Mesothelial cell of epicardium (in vitro differentiated cells): ENCODE measurements around the gene DAB2IP. TPM values are rescaled to one million over a fixed set of nuclear protein-coding genes. Genes with fewer than 3 reads are reported as not detected.

Experiments
- DNase-seq, 2 experiments: peaks; one replicate each; pipeline ENCODE4 v3.0.0; 2021; ENCODE audit warnings: low spot score in 2 of 2; ENCODE audit not compliant: unreplicated experiment in 2 of 2
- H3K27ac Mint-ChIP-seq: 2 replicates; pipeline ENCODE4 v1.8.0; 2021; ENCODE audit warnings: mixed read lengths
- H3K27me3 Mint-ChIP-seq: 2 replicates; pipeline ENCODE4 v1.8.0; 2021; ENCODE audit warnings: low read depth, mixed read lengths
- H3K36me3 Mint-ChIP-seq: 2 replicates; pipeline ENCODE4 v1.8.0; 2021; ENCODE audit warnings: mixed read lengths
- H3K4me1 Mint-ChIP-seq: 2 replicates; pipeline ENCODE4 v1.8.0; 2021; ENCODE audit warnings: mixed read lengths
- H3K4me3 Mint-ChIP-seq: 2 replicates; pipeline ENCODE4 v1.8.0; 2021; ENCODE audit warnings: mild to moderate bottlenecking, moderate library complexity, mixed read lengths
- H3K9me3 Mint-ChIP-seq: 2 replicates; pipeline ENCODE4 v1.8.0; 2021; ENCODE audit warnings: mixed read lengths
- total RNA-seq: library from RNA; stranded (reverse); gene quantifications from 3 replicates; pipeline ENCODE4 v1.2.1, GENCODE V29; 2021
- TF ChIP-seq, protein P1 (sequence below): fragments of 200-600 bp; sonication (generic); IDR thresholded peaks from one replicate; pipeline ENCODE4 v1.5.0; 2021; ENCODE audit warnings: antibody characterized with exemption; ENCODE audit not compliant: unreplicated experiment

DAB2IP gene
- total RNA-seq, 1 donor from 2014 or later = 75.7 TPM

GRCh38 chr9:121751686-121752445 is 100.4 kb downstream of the DAB2IP start:
- TF ChIP-seq, protein P1, sequence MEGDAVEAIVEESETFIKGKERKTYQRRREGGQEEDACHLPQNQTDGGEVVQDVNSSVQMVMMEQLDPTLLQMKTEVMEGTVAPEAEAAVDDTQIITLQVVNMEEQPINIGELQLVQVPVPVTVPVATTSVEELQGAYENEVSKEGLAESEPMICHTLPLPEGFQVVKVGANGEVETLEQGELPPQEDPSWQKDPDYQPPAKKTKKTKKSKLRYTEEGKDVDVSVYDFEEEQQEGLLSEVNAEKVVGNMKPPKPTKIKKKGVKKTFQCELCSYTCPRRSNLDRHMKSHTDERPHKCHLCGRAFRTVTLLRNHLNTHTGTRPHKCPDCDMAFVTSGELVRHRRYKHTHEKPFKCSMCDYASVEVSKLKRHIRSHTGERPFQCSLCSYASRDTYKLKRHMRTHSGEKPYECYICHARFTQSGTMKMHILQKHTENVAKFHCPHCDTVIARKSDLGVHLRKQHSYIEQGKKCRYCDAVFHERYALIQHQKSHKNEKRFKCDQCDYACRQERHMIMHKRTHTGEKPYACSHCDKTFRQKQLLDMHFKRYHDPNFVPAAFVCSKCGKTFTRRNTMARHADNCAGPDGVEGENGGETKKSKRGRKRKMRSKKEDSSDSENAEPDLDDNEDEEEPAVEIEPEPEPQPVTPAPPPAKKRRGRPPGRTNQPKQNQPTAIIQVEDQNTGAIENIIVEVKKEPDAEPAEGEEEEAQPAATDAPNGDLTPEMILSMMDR = no peak
- Mint-ChIP-seq H3K27me3 (no peaks in the 10 kb centered on the region), H3K4me1 (peaks cover 4% of the 10 kb centered on the region), H3K27ac (no peak overlapping the region), H3K9me3 (no peaks in the 10 kb centered on the region), H3K36me3 (no peaks in the 10 kb centered on the region), H3K4me3 (no peak overlapping the region)
- DNase-seq = no peak

DNA sequence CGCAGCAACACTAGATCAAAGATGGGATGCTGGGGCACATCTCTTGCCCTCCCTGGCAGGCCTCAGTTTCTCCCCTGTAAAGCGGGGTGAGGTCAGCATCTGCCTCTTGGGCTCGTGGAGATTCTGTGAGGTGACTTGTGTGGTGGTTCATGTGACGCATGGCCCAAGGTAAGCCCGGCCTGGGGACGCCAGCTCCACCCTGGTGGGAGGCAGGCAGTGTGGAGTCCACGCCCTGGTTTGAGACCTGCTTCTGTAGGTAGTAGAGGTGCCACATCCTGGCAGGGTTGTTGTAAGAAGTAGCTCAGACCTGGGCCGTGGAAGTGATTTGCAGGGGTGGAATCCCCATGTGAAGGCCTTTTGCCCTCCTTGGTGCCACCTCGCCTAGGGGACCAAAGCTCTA is 101.5 kb downstream of the DAB2IP start:
- H3K27me3 Mint-ChIP-seq = no peaks in the 10 kb centered on the region
- TF ChIP-seq, protein P1 = no peak
- DNase-seq = no peak
- no peaks in the 10 kb centered on the region for H3K9me3 Mint-ChIP-seq
- no peak overlapping the region for H3K4me3 Mint-ChIP-seq
- no peaks in the 10 kb centered on the region for H3K36me3 Mint-ChIP-seq
- H3K27ac Mint-ChIP-seq = no peak overlapping the region
- H3K4me1 Mint-ChIP-seq = peaks cover 4% of the 10 kb centered on the region

GRCh38 chr9:121753802-121754654 is 102.6 kb downstream of the DAB2IP start:
- TF ChIP-seq, protein P1 = no peak
- Mint-ChIP-seq H3K36me3 (no peaks in the 10 kb centered on the region), H3K4me1 (peaks cover 4% of the 10 kb centered on the region), H3K27me3 (no peaks in the 10 kb centered on the region), H3K27ac (no peak overlapping the region), H3K4me3 (no peak overlapping the region), H3K9me3 (no peaks in the 10 kb centered on the region)
- DNase-seq = no peak

GRCh38 chr9:121754655-121755436 is 103.4 kb downstream of the DAB2IP start:
- TF ChIP-seq, protein P1 = no peak
- no peak overlapping the region for H3K4me3 Mint-ChIP-seq

GRCh38 chr9:121755581-121755980 is 104.1 kb downstream of the DAB2IP start:
- TF ChIP-seq, protein P1 = no peak
- Mint-ChIP-seq H3K27ac (no peak overlapping the region), H3K36me3 (peaks cover 8% of the 10 kb centered on the region), H3K27me3 (no peaks in the 10 kb centered on the region), H3K4me3 (no peak overlapping the region), H3K4me1 (peaks cover 4% of the 10 kb centered on the region), H3K9me3 (no peaks in the 10 kb centered on the region)
- no peak for DNase-seq

More at GRCh38 chr9:121754655-121755436, 103.4 kb downstream of the DAB2IP start:
- Mint-ChIP-seq H3K36me3 (peaks cover 7% of the 10 kb centered on the region), H3K4me1 (peaks cover 4% of the 10 kb centered on the region), H3K27me3 (no peaks in the 10 kb centered on the region), H3K9me3 (no peaks in the 10 kb centered on the region), H3K27ac (no peak overlapping the region)
- DNase-seq = no peak
